Kidney (tissue), 14 donors: Measurements from ENCODE around the gene MC4R. TPM values are rescaled to one million over a fixed set of nuclear protein-coding genes. Genes with fewer than 3 reads are reported as not detected.

Experiments
- DNase-seq, 5 donors: peaks; one replicate each; pipeline ENCODE4 v3.0.0-alpha.2; 2013 to 2020
- FAIRE-seq: peaks from 2 replicates; lab custom pipeline; 2012; peaks lifted over from hg19 to GRCh38; lab: Jason Lieb, UNC
- H3K27ac ChIP-seq, 2 donors: one replicate each; pipeline ENCODE4 v1.7.0; 2013; ENCODE audit warnings: low read depth in 2 of 2, low read length in 2 of 2, inconsistent platforms in 1 of 2
- H3K27me3 ChIP-seq: one replicate; pipeline ENCODE4 v1.7.1; 2013; ENCODE audit warnings: low read length, inconsistent platforms; ENCODE audit not compliant: control insufficient read depth, insufficient read depth
- H3K36me3 ChIP-seq, 3 donors: one replicate each; pipeline versions ENCODE4 v1.7.0 to v1.7.1; 2013; ENCODE audit warnings: low read length in 3 of 3, control low read depth in 1 of 3, inconsistent platforms in 1 of 3; ENCODE audit not compliant: insufficient read depth in 3 of 3, control insufficient read depth in 2 of 3
- H3K4me1 ChIP-seq, 3 donors: one replicate each; pipeline versions ENCODE4 v1.7.0 to v1.7.1; 2013; ENCODE audit warnings: low read length in 3 of 3, inconsistent platforms in 1 of 3, low read depth in 1 of 3; ENCODE audit not compliant: control insufficient read depth in 2 of 3, insufficient read depth in 2 of 3
- H3K4me3 ChIP-seq, 3 donors: one replicate each; pipeline versions ENCODE4 v1.7.0 to v1.8.1; 2013; ENCODE audit warnings: low read length in 3 of 3, control low read depth in 1 of 3, inconsistent platforms in 1 of 3
- H3K9ac ChIP-seq, 3 donors: one replicate each; pipeline versions ENCODE4 v1.7.0 to v1.7.1; 2013; ENCODE audit warnings: low read length in 3 of 3, control low read depth in 1 of 3, inconsistent platforms in 1 of 3
- H3K9me3 ChIP-seq, 3 donors: one replicate each; pipeline versions ENCODE4 v1.7.0 to v1.7.1; 2013; ENCODE audit warnings: low read length in 3 of 3, control low read depth in 1 of 3, inconsistent platforms in 1 of 3; ENCODE audit not compliant: control insufficient read depth in 2 of 3, insufficient read depth in 1 of 3
- CTCF ChIP-seq: IDR thresholded peaks from 3 replicates; pipeline ENCODE4 v1.5.1; 2012; ENCODE audit warnings: mild to moderate bottlenecking, moderate library complexity, borderline replicate concordance; ENCODE audit not compliant: insufficient read depth; ENCODE audit errors: extremely low read depth
- intact Hi-C: fragments of 100-400 bp; cut with DNase I; formaldehyde crosslinking; loops from one replicate; pipeline ENCODE4 v1.11.1; 2022
- polyA plus RNA-seq: library from polyadenylated mRNA; stranded (reverse); fragments of 350-450 nt; fragmentation: Illumina TruSeq; extraction: RNeasy Lipid Tissue Mini Kit (QIAGEN cat#74804); gene quantifications from one replicate; pipeline ENCODE4 v1.2.3, GENCODE V29; 2014; ENCODE audit warnings: low read depth, low replicate concordance; ENCODE audit not compliant: insufficient read depth
- total RNA-seq: library from RNA; stranded (reverse); fragmentation: NEBNext Ultra II Directional; extraction: Animal tissue kit (Norgen Biotek cat#: 25700); gene quantifications from one replicate; pipeline ENCODE4 v1.2.1, GENCODE V29; 2021
- donor health status: control.
- donor health status: control.
- donor health status: control.
- donor health status: control.
- donor health status: control.
- donor health status: DM: yes; HTN: yes; CAD: no.
- donor health status: Normal renal cell carcinoma (clear cell type).

The MC4R gene
- total and polyA plus RNA-seq, 2 donors from 2014 or later = 0.19 TPM; not detected in 1

- Histone ChIP-seq H3K9ac (no peak overlapping the region), H3K4me1 (no peaks in the 10 kb centered on the region), H3K27me3 (no peaks in the 10 kb centered on the region), H3K9me3 (peaks cover 0 to 3% (median 0%) of the 10 kb centered on the region in 3 donors), H3K4me3 (no peak overlapping the region), H3K36me3 (no peaks in the 10 kb centered on the region), H3K27ac (no peak overlapping the region)
- DNase-seq (peak in 1 of 5 donors; percentile 33), FAIRE-seq (no peak)
- intact Hi-C loops = no loop called here
- no peak for TF ChIP-seq CTCF
Measured at GRCh38 chr18:60331890-60332289, 40.7 kb downstream of the MC4R start.

- peaks cover 0 to 3% (median 0%) of the 10 kb centered on the region in 3 donors for H3K9me3 ChIP-seq
- H3K36me3 ChIP-seq = no peaks in the 10 kb centered on the region
- H3K4me3 ChIP-seq = no peak overlapping the region
- no peak overlapping the region for H3K9ac ChIP-seq
- no peak for FAIRE-seq
- no peak overlapping the region for H3K27ac ChIP-seq
- no peak for TF ChIP-seq CTCF
- no peak for DNase-seq
- H3K4me1 ChIP-seq = no peaks in the 10 kb centered on the region
- intact Hi-C loops = no loop called here
- no peaks in the 10 kb centered on the region for H3K27me3 ChIP-seq
Measured at GRCh38 chr18:60329131-60329530, 43.4 kb downstream of the MC4R start.

GRCh38 chr18:60327880-60328279 lies 44.7 kb downstream of the MC4R start:
- Histone ChIP-seq H3K36me3 (no peaks in the 10 kb centered on the region), H3K9me3 (peaks cover 0 to 3% (median 0%) of the 10 kb centered on the region in 3 donors), H3K4me3 (no peak overlapping the region), H3K9ac (no peak overlapping the region), H3K27me3 (no peaks in the 10 kb centered on the region), H3K4me1 (no peaks in the 10 kb centered on the region), H3K27ac (no peak overlapping the region)
- intact Hi-C loops = no loop called here
- FAIRE-seq (no peak), DNase-seq (no peak)
- no peak for TF ChIP-seq CTCF

- intact Hi-C loops = no loop called here
- Histone ChIP-seq H3K27ac (no peak overlapping the region), H3K27me3 (no peaks in the 10 kb centered on the region), H3K9me3 (no peaks in the 10 kb centered on the region), H3K9ac (no peak overlapping the region), H3K36me3 (no peaks in the 10 kb centered on the region), H3K4me3 (no peak overlapping the region), H3K4me1 (no peaks in the 10 kb centered on the region)
- DNase-seq = no peak
- no peak for FAIRE-seq
- TF ChIP-seq CTCF = no peak
Measured at GRCh38 chr18:60322591-60322990, 50.0 kb downstream of the MC4R start.
